Left renal cortex interstitium (tissue), 4 donors: Measurements from ENCODE around the gene PERCC1. TPM values are rescaled to one million over a fixed set of nuclear protein-coding genes. Genes with fewer than 3 reads are reported as not detected.

Experiments
- polyA plus RNA-seq, 4 donors: library from polyadenylated mRNA; unstranded; fragments of 120-200 nt; gene quantifications; one replicate each; pipeline ENCODE4 v1.2.1, GENCODE V29; 2013; ENCODE audit not compliant: insufficient read length in 4 of 4

Gene PERCC1
- polyA plus RNA-seq, 4 donors, result 0.22 TPM; not detected in 3

Other genes starting within 250 kb of the PERCC1 start
- 1 to 10 TPM in 2 of 4 donors, under 1 TPM in 2; 0.67 to 1.9 (median 0.96) TPM for gene TPSG1, start 205.8 kb upstream of the PERCC1 start, polyA plus RNA-seq
- gene TPSB2, start 200.9 kb upstream of the PERCC1 start, polyA plus RNA-seq, result under 1 TPM in 3 of 4 donors, not detected in 1; 0.20 to 0.24 (median 0.24) TPM
- gene TPSAB1, start 190.4 kb upstream of the PERCC1 start, polyA plus RNA-seq, result not detected
- under 1 TPM in 1 of 4 donors, not detected in 3; 0.21 TPM for gene TPSD1, start 175.0 kb upstream of the PERCC1 start, polyA plus RNA-seq
- gene UBE2I, start 121.4 kb upstream of the PERCC1 start, polyA plus RNA-seq, result 100 to 1,000 TPM; 152 to 184 (median 163) TPM
- gene BAIAP3, start 97.4 kb upstream of the PERCC1 start, polyA plus RNA-seq, result 1 to 10 TPM; 4.9 to 7.0 (median 6.1) TPM
- 10 to 100 TPM; 38.3 to 80.2 (median 54.4) TPM for gene TSR3, start 79.2 kb upstream of the PERCC1 start, polyA plus RNA-seq
- gene GNPTG, start 79.1 kb upstream of the PERCC1 start, polyA plus RNA-seq, result 10 to 100 TPM; 51.5 to 77.0 (median 71.5) TPM
- gene UNKL, start 16.4 kb upstream of the PERCC1 start, polyA plus RNA-seq, result 10 to 100 TPM; 13.8 to 22.9 (median 20.1) TPM
- 10 to 100 TPM; 12.4 to 17.2 (median 15.0) TPM for gene UQCC4, start 10.3 kb upstream of the PERCC1 start, polyA plus RNA-seq
- 1 to 10 TPM; 1.5 to 3.7 (median 2.9) TPM for gene CCDC154, start 13.5 kb downstream of the PERCC1 start, polyA plus RNA-seq
- gene CLCN7, start 44.0 kb downstream of the PERCC1 start, polyA plus RNA-seq, result 10 to 100 TPM; 36.8 to 78.5 (median 54.4) TPM
- not detected for gene PTX4, start 57.9 kb downstream of the PERCC1 start, polyA plus RNA-seq
- 10 to 100 TPM; 26.5 to 50.5 (median 41.5) TPM for gene TELO2, start 62.3 kb downstream of the PERCC1 start, polyA plus RNA-seq
- 10 to 100 TPM; 19.2 to 34.6 (median 22.6) TPM for gene TMEM204, start 102.6 kb downstream of the PERCC1 start, polyA plus RNA-seq
- 10 to 100 TPM; 34.6 to 54.9 (median 44.7) TPM for gene IFT140, start 181.0 kb downstream of the PERCC1 start, polyA plus RNA-seq
- gene CRAMP1, start 181.3 kb downstream of the PERCC1 start, polyA plus RNA-seq, result 10 to 100 TPM; 15.6 to 31.4 (median 23.4) TPM
- 10 to 100 TPM; 71.5 to 80.9 (median 78.5) TPM for gene JPT2, start 247.2 kb downstream of the PERCC1 start, polyA plus RNA-seq